ENCODE measurements around the gene UBFD1.
"Not testable (repeated sequence)": the region's sequence is repeated elsewhere in the genome, so short reads cannot be mapped to it uniquely, and the experiment has no call there.

Gene UBFD1
- long read RNA-seq, donor 1, full-length matches to known transcripts: 17 of 477 reads
- long read RNA-seq, donor 1, partial matches to known transcripts: 107 of 477 reads
- long read RNA-seq, donor 1, other reads (novel, unspliced or antisense): 353 of 477 reads
- long read RNA-seq, donor 2, full-length matches to known transcripts: 13 of 13 reads
- long read RNA-seq, donor 2, partial matches to known transcripts: 0 of 13 reads
- long read RNA-seq, donor 2, other reads (novel, unspliced or antisense): 0 of 13 reads
- long read RNA-seq, donor 3, full-length matches to known transcripts: 15 of 27 reads
- long read RNA-seq, donor 3, partial matches to known transcripts: 12 of 27 reads
- long read RNA-seq, donor 3, other reads (novel, unspliced or antisense): 0 of 27 reads
- long read RNA-seq, donor 4, full-length matches to known transcripts: 21 of 21 reads
- long read RNA-seq, donor 4, partial matches to known transcripts: 0 of 21 reads
- long read RNA-seq, donor 4, other reads (novel, unspliced or antisense): 0 of 21 reads
- long read RNA-seq, donor 5, full-length matches to known transcripts: 15 of 15 reads
- long read RNA-seq, donor 5, partial matches to known transcripts: 0 of 15 reads
- long read RNA-seq, donor 5, other reads (novel, unspliced or antisense): 0 of 15 reads
- long read RNA-seq, donor 6, full-length matches to known transcripts: 21 of 21 reads
- long read RNA-seq, donor 6, partial matches to known transcripts: 0 of 21 reads
- long read RNA-seq, donor 6, other reads (novel, unspliced or antisense): 0 of 21 reads
- long read RNA-seq, donor 7: 0 reads
- long read RNA-seq, donor 8, full-length matches to known transcripts: 21 of 21 reads
- long read RNA-seq, donor 8, partial matches to known transcripts: 0 of 21 reads
- long read RNA-seq, donor 8, other reads (novel, unspliced or antisense): 0 of 21 reads

GRCh38 chr16:23556881-23557778 lies at the start of gene UBFD1, which contains the start of gene EARS2:
UBFD1 (plus strand) TSS chr16:23557727; CDS start chr16:23557743, 16 bp downstream.
EARS2 (minus strand) TSS chr16:23557350; CDS start chr16:23557343, 7 bp downstream.
- peak; percentile 99 for DNase-seq

- peak; percentile 48 for DNase-seq
Observed at GRCh38 chr16:23508589-23509440, 48.7 kb upstream of the UBFD1 start.

GRCh38 chr16:23509441-23509754 lies 48.1 kb upstream of the UBFD1 start:
- DNase-seq: no peak

GRCh38 chr16:23509782-23510163 lies 47.8 kb upstream of the UBFD1 start:
- DNase-seq: no peak

GRCh38 chr16:23510164-23510914 lies 47.2 kb upstream of the UBFD1 start, which contains the start of gene GGA2:
GGA2 (minus strand) TSS chr16:23510494; CDS start chr16:23510411, 83 bp downstream.
- peak; percentile 93 for DNase-seq

GRCh38 chr16:23510915-23511270 lies 46.6 kb upstream of the UBFD1 start:
- not testable (repeated sequence) for DNase-seq

- no peak for DNase-seq
Observed at GRCh38 chr16:23511731-23512130, 45.8 kb upstream of the UBFD1 start.

- DNase-seq: no peak
Observed at GRCh38 chr16:23512168-23512695, 45.3 kb upstream of the UBFD1 start.

- DNase-seq: no peak
Observed at GRCh38 chr16:23514381-23515152, 43.0 kb upstream of the UBFD1 start.

GRCh38 chr16:23515881-23516280 lies 41.6 kb upstream of the UBFD1 start:
- no peak for DNase-seq

GRCh38 chr16:23516366-23517137 lies 41.0 kb upstream of the UBFD1 start:
- no peak for DNase-seq

GRCh38 chr16:23518435-23518891 lies 39.1 kb upstream of the UBFD1 start:
- DNase-seq: no peak

- DNase-seq: no peak
Observed at GRCh38 chr16:23519282-23519681, 38.2 kb upstream of the UBFD1 start.

- no peak for DNase-seq
Observed at GRCh38 chr16:23520500-23520899, 37.0 kb upstream of the UBFD1 start.

- DNase-seq: no peak
Observed at GRCh38 chr16:23521037-23521743, 36.3 kb upstream of the UBFD1 start.

- DNase-seq: no peak
Observed at GRCh38 chr16:23521965-23522364, 35.6 kb upstream of the UBFD1 start.

- no peak for DNase-seq
Observed at GRCh38 chr16:23523321-23523720, 34.2 kb upstream of the UBFD1 start.
